GM18520 (cell line): ENCODE results near the gene C2orf68.
"Not testable (repeated sequence)": the region's sequence is repeated elsewhere in the genome, so short reads cannot be mapped to it uniquely, and the experiment has no call there.

Source experiments
- ATAC-seq: cut with Tn5 transposase; IDR thresholded peaks from one replicate; pipeline ENCODE4 v1.9.1; 2021; ENCODE audit not compliant: unreplicated experiment

The C2orf68 gene

DNA sequence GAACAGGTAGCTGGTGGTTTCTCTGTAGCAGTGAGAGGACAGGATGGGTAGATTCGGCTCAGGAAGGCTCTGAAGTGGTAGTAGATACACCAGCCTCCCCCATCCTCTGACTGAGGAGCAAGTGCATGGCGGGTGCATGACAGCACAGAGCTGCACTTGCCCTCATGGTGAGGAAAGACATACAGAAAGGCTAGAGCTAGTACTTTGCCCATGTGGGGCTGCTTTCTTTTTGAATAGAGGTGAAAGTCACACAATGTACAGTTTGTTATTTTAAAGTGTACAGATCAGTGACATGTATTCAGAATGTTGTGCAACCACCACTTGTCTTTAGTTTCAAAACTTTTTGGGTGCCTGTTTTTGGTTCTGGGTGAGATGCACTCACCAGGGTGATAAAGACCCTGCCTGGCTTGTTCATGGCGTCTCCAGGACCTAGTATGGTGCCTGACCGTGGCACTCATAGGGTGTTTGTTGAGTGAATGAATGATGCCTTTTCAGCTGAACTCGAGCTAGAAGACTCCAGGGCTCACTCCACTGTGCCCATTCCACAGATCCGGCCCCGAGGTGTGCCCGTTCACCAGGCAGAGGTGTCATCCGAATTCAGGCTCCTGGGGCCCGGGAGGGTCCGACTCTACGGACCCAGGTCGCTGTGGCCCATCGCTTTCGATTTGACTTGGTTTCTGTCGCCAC, 28.1 kb downstream of the C2orf68 start:
- no peak for ATAC-seq

- ATAC-seq: no peak
These were observed 29.4 kb downstream of the C2orf68 start for GRCh38 chr2:85582492-85582891.

DNA sequence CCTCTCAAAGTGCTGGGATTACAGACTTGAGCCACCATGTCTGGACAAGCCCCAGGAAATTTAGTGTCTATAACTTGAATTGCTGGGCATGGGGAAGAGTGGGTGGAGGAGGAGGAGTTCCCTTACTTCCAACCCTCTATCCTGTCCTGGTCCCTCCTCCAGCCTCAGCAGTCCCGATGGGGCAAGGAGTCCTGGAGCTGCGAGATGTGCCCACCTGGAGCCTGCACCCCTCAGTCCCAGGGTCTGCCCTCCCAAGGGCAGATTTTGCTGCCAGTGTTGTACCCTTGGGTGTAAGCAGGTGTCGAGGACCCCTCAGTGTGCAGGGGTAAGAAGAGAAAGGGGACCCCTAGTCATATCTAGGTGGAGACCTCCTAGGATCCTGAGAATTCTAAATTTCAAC, 31.7 kb downstream of the C2orf68 start:
- ATAC-seq: no peak

DNA sequence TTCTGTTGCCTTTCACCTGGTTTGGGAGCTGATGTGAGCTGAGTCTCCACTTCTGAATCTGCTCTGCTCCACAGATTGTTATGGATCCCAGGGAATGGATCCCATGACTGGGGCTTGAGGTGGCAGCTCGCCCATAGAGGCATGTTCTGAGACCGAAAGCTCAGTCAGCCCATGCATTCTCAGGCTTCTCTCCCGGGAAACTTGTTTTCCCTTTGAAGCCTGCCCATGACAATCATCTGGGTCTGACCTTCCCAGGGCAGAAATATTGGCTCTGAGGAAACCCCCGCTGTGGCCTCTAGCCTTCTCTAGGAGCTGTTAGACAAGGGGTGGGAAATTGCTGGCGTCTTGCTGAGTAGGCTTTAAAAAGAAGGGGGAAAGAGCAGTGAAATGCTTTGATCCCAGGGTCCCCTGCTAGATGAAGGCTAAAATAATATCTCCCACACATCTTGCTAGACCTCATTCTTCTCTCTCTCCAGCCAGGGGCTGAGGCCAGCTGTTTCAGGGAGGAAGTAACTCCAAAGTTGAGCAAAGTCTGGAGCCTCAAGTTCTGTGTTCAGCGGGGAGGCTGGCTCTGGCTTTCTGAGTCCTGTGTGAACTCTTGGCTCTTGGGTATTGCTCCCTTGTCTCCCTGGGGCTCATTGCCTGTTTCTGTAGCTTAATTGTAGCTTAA, 32.5 kb downstream of the C2orf68 start:
- no peak for ATAC-seq

DNA sequence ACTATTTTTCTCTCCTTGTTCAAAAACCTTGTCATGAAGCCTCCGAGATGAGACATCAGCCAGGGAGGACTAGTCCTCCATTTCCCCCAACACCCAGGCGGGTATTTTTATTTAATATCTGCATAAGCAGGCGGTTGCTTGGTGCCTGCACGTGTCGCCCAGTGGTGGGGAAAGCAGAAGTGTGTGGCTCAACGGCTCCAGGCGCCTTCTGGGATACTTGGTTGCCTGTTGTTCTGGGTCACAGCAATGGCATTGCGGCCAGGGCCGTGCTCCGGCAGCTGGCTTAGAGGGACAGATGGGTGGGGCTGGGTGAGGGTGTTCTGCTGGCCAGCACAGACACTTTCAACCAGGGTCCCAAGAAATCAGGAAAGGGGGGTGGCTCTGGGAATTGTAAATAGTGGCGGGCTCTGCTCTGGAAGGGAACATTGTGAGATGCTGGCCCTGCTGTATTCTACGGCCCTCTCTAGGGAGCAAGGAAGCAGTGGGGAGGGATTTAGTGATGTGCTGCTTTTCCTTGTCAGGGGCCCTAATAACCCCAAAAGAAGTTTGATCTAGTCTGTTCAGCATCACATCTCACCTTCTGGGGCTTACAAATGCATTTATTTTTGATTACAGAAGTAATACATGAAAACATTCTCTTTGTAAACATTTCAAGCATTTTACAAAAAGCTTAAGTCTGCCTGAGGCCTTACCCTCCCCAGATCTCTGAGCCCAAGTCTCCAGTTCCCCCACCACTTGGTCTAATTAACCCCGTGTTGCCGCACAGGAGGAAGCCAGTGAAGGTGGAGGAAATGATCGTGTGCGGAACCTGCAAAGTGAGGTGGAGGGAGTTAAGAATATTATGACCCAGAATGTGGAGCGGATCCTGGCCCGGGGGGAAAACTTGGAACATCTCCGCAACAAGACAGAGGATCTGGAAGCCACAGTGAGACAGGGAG, 33.4 kb downstream of the C2orf68 start:
- ATAC-seq: peak; percentile 21

- peak; percentile 53 for ATAC-seq
These were observed 34.3 kb downstream of the C2orf68 start, which contains the start of gene VAMP8 for GRCh38 chr2:85577386-85578242. Gene VAMP8 (plus strand): TSS chr2:85577586. CDS start chr2:85577647, 61 bp downstream.

GRCh38 chr2:85577063-85577385, 34.8 kb downstream of the C2orf68 start:
- no peak for ATAC-seq

GRCh38 chr2:85575739-85576138, 36.1 kb downstream of the C2orf68 start:
- no peak for ATAC-seq

DNA sequence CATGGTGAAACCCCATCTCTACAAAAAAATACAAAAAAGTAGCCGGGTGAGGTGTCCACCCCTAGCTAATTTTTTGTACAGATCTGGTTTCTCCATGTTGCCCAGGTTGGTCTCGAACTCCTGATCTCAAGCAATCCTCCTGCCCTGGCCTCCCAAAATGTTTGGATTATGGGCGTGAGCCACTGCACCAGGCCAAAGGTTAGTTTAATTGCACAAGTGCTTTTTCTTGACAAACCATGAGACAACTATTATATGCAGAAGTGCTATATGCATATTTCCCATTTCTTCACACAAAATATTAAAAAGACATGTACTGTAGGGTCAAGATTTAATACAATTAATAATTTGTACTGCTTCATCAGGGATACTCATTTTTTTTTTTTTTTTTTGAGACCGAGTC, 45.6 kb downstream of the C2orf68 start:
- no peak for ATAC-seq

- ATAC-seq: no peak
These were observed 47.7 kb downstream of the C2orf68 start for GRCh38 chr2:85564144-85564563.

GRCh38 chr2:85561280-85562212, 50.3 kb downstream of the C2orf68 start, which contains the start of gene GGCX:
Gene GGCX (minus strand): TSS chr2:85561493. CDS start chr2:85561428, 65 bp downstream.
- peak; percentile 92 for ATAC-seq

- no peak for ATAC-seq
These were observed 51.0 kb downstream of the C2orf68 start for GRCh38 chr2:85560812-85561279.

GRCh38 chr2:85560403-85560726, 51.5 kb downstream of the C2orf68 start:
- ATAC-seq: not testable (repeated sequence)

DNA sequence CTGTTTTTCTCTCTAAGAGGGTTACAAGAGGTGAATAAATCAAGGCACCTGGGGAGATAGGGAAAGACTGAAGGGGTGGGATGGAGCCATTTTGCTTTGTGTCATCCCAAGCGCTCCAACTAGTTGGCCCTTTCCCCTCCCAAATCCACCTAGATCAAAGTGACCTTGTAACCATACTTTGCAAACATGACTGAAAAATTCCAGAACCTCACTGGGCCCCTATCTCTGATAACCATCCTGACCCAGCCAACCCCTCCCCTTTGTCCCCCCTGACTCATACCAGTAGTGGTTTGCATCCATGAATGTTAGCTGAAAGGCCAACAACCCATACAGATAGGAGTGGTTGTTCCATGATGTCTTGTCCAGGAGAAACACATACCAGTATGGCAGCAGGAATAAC, 53.7 kb downstream of the C2orf68 start:
- ATAC-seq: no peak

DNA sequence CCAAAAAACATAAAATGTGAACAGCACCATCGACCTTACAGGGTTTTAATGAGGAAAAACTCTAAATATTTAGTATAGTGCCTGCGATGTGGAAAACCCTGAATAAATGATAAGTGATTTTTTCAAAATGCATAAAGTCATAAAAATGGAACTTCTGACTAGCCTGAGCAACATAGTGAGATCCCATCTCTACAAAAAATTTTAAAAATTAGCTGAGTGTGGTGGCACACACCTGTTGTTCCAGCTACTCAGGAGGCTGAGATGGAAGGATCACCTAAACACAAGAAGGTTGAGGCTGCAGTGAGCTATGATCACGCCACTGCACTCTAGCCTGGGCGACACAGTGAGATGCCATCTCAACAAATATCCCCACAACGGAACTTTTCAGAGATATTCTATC, 54.7 kb downstream of the C2orf68 start:
- ATAC-seq: no peak
